H1 (cell line): ENCODE measurements around the gene TNNT1. TPM values are rescaled to one million over a fixed set of nuclear protein-coding genes. Genes with fewer than 3 reads are reported as not detected.
A peak's percentile ranks its signal among the peaks of the same experiment; 100 is the strongest.

Experiments used
- ASH2L ChIP-seq: fragments of 200-600, 300-600 bp; sonication (generic); IDR thresholded peaks from one replicate; pipeline ENCODE4 v1.7.1; 2017; ENCODE audit warnings: low read length
- BACH1 ChIP-seq: IDR thresholded peaks from 2 replicates; pipeline ENCODE4 v1.6.1; 2012; ENCODE audit warnings: low read length, improper control_type of control experiment
- CBX8 ChIP-seq: fragments of 300-800, 300-1000 bp; sonication (generic); IDR thresholded peaks from 2 replicates; pipeline ENCODE4 v1.7.1; 2016; ENCODE audit warnings: low read depth, low read length, borderline replicate concordance
- CTBP2 ChIP-seq: IDR thresholded peaks from 2 replicates; pipeline ENCODE4 v1.7.0; 2011; ENCODE audit warnings: borderline replicate concordance, mild to moderate bottlenecking, moderate library complexity, mixed read lengths, low read length; ENCODE audit not compliant: insufficient read depth, insufficient read length
- EGR1 ChIP-seq: IDR thresholded peaks from 2 replicates; pipeline ENCODE4 v1.6.1; 2011; ENCODE audit warnings: low read depth, low read length, borderline replicate concordance
- EP300 ChIP-seq, 2 experiments: IDR thresholded peaks; 1 replicate in 1 of 2; 2 replicates in 1 of 2; pipeline ENCODE4 v1.6.1; 2011 to 2012; ENCODE audit warnings: low read depth in 2 of 2, low read length in 2 of 2, mild to moderate bottlenecking in 2 of 2, borderline replicate concordance in 1 of 2, inconsistent platforms in 1 of 2, moderate library complexity in 1 of 2
- FOSL1 ChIP-seq: IDR thresholded peaks from 2 replicates; pipeline ENCODE4 v1.6.1; 2011; ENCODE audit warnings: mild to moderate bottlenecking, low read depth, low read length, moderate library complexity; ENCODE audit not compliant: insufficient read depth
- HDAC6 ChIP-seq: IDR thresholded peaks from one replicate; pipeline ENCODE4 v1.7.1; 2012; ENCODE audit warnings: low read depth, mild to moderate bottlenecking, inconsistent platforms, low read length, moderate library complexity
- NRF1 ChIP-seq: IDR thresholded peaks from 2 replicates; pipeline ENCODE4 v1.6.1; 2011; ENCODE audit warnings: mild to moderate bottlenecking, low read depth, low read length, improper control_type of control experiment
- POLR2AphosphoS5 ChIP-seq: IDR thresholded peaks from 2 replicates; pipeline ENCODE4 v1.6.1; 2011; ENCODE audit warnings: low read depth, low read length
- SIN3A ChIP-seq, 2 experiments: IDR thresholded peaks in 1 of 2; conservative IDR thresholded peaks in 1 of 2; 2 replicates each; pipeline ENCODE4 v1.6.1; 2011 to 2012; ENCODE audit warnings: low read length in 2 of 2, improper control_type of control experiment in 1 of 2, low read depth in 1 of 2, mild to moderate bottlenecking in 1 of 2
- SIX5 ChIP-seq: IDR thresholded peaks from 2 replicates; pipeline ENCODE4 v1.6.1; 2011; ENCODE audit warnings: mild to moderate bottlenecking, low read depth, low read length
- SP2 ChIP-seq: IDR thresholded peaks from 2 replicates; pipeline ENCODE4 v1.6.1; 2012; ENCODE audit warnings: mild to moderate bottlenecking, low read length, inconsistent platforms
- SRF ChIP-seq: IDR thresholded peaks from 2 replicates; pipeline ENCODE4 v1.6.1; 2011; ENCODE audit warnings: mild to moderate bottlenecking, low read depth, low read length, moderate library complexity
- SUZ12 ChIP-seq: fragments of 200-600 bp; sonication (generic); IDR thresholded peaks from 2 replicates; pipeline ENCODE4 v1.6.1; 2012; ENCODE audit warnings: mild to moderate bottlenecking, inconsistent platforms, low read length, moderate library complexity, mixed read lengths
- TAF1 ChIP-seq: IDR thresholded peaks from 2 replicates; pipeline ENCODE4 v1.6.1; 2011; ENCODE audit warnings: mild to moderate bottlenecking, low read depth, low read length
- TAF7 ChIP-seq: optimal IDR thresholded peaks from 2 replicates; pipeline ENCODE3; 2011; ENCODE audit warnings: low read depth, mild to moderate bottlenecking, inconsistent platforms, low read length, moderate library complexity, borderline replicate concordance
- TBP ChIP-seq: IDR thresholded peaks from 2 replicates; pipeline ENCODE4 v1.6.1; 2011; ENCODE audit warnings: low read depth, low read length, improper control_type of control experiment
- TCF12 ChIP-seq: IDR thresholded peaks from 2 replicates; pipeline ENCODE4 v1.6.1; 2011; ENCODE audit warnings: low read depth, mild to moderate bottlenecking, low read length
- ZNF274 ChIP-seq: IDR thresholded peaks from 2 replicates; pipeline ENCODE4 v1.7.0; 2012; ENCODE audit warnings: low read length, borderline replicate concordance; ENCODE audit errors: extremely low read depth
- polyA plus RNA-seq, 7 experiments: library from polyadenylated mRNA; depleted of rRNA in 3 of 7; stranded (reverse) in 5 of 7; unstranded in 2 of 7; fragments of >200 nt in 5 of 7; fragments of 200-250 nt in 2 of 7; gene quantifications; 1 replicate in 5 of 7; 2 replicates in 1 of 7; 4 replicates in 1 of 7; pipeline versions ENCODE4 v1.2.1 to v1.2.3, GENCODE V29; 2011 to 2013; ENCODE audit warnings: missing spikeins in 2 of 7, mixed read lengths in 2 of 7
- total RNA-seq: library from RNA; stranded (reverse); fragmentation: NEBNext Ultra II Directional; extraction: Animal tissue kit (Norgen Biotek cat#: 25700); gene quantifications from 2 replicates; pipeline ENCODE4 v1.2.1, GENCODE V29; 2021
- TF ChIP-seq, protein P1 (sequence below): IDR thresholded peaks from 2 replicates; pipeline ENCODE4 v1.6.1; 2012; ENCODE audit warnings: low read length, inconsistent platforms
- TF ChIP-seq, protein P2 (sequence below): IDR thresholded peaks from 2 replicates; pipeline ENCODE4 v1.6.1; 2012; ENCODE audit warnings: inconsistent platforms

The TNNT1 gene
- total and polyA plus RNA-seq, 2 of the 8 experiments (the other 6 are each of a cell fraction or from before 2014, with no cell fraction given) = 69.6 to 107 TPM

DNA sequence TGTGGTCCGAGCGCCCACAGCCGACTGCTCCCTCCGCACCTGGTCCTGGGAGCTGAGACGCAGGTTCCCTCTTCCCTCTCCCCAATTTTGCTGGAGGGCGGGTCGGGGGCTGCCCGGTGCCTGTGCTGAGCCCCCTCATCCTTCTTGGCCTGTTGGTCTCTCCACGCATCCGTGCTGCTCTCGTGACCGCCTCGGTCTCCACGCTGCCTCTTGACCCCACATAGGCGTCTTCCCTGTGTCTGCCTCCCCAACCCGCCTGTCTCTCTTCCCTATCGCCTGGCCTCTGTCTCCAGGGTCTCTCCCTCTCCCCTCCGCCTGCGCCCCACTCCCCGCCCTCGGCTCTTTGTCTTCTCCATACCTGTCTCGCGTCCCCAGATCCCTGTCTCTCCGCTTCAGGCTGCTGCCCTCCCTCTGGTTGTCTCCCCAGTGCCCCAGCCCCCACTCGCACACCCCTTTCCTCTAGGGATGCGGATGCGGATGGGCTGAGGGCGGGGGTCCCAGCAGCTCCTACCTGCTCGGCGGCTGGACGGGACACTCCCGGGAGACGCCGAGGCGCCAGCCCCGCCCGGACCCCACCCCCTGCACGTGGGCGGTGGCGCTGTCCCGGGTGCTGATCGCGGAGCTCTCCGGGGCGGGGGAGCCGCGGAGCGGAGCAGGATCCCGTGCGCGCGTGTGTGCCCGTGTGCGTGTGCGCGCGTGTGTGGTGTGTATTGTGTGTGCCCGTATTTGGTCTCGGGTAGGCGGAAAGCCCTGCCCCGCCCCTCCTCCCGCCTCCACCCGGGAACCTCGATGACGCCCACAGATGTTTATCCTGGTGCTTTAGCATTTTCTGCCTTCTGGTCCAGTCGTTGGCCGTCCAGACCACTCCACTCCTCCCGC lies 30.8 kb upstream of the TNNT1 start, which contains the start of gene SYT5 (continued):
- TF ChIP-seq TAF1 = no peak
- no peak for TF ChIP-seq HDAC6
- TF ChIP-seq NRF1 = no peak
- TF ChIP-seq SRF = no peak
- no peak for TF ChIP-seq SUZ12
- TF ChIP-seq, protein P1, sequence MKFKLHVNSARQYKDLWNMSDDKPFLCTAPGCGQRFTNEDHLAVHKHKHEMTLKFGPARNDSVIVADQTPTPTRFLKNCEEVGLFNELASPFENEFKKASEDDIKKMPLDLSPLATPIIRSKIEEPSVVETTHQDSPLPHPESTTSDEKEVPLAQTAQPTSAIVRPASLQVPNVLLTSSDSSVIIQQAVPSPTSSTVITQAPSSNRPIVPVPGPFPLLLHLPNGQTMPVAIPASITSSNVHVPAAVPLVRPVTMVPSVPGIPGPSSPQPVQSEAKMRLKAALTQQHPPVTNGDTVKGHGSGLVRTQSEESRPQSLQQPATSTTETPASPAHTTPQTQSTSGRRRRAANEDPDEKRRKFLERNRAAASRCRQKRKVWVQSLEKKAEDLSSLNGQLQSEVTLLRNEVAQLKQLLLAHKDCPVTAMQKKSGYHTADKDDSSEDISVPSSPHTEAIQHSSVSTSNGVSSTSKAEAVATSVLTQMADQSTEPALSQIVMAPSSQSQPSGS = no peak
- TF ChIP-seq ZNF274 = no peak
- TF ChIP-seq CTBP2 = no peak
- no peak for TF ChIP-seq ASH2L
- TF ChIP-seq SIN3A (conservative IDR thresholded peaks at IDR 0.05 in 1 of 2, IDR thresholded peaks at IDR 0.05 in 1 of 2; ENCODE audit: low read depth in 1 of 2, low read length in 2 of 2) = peak; percentile 99
- no peak for TF ChIP-seq SIX5
- TF ChIP-seq, protein P2, sequence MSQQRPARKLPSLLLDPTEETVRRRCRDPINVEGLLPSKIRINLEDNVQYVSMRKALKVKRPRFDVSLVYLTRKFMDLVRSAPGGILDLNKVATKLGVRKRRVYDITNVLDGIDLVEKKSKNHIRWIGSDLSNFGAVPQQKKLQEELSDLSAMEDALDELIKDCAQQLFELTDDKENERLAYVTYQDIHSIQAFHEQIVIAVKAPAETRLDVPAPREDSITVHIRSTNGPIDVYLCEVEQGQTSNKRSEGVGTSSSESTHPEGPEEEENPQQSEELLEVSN = no peak
- no peak; the same call in 1 of the 2 replicates for TF ChIP-seq BACH1
- TF ChIP-seq TCF12 = no peak
- TF ChIP-seq EGR1 = peak; percentile 98
- TF ChIP-seq POLR2AphosphoS5 = no peak
- no peak for TF ChIP-seq FOSL1
- no peak for TF ChIP-seq CBX8
- TF ChIP-seq EP300 (IDR thresholded peaks at IDR 0.05; ENCODE audit: borderline replicate concordance in 1 of 2, low read depth in 2 of 2, low read length in 2 of 2) = no peak
- no peak for TF ChIP-seq TBP
- no peak for TF ChIP-seq TAF7
- TF ChIP-seq SP2 = no peak
